ENCODE data around the gene LRRFIP1. TPM values are rescaled to one million over a fixed set of nuclear protein-coding genes. Genes with fewer than 3 reads are reported as not detected.
A peak's percentile ranks its signal among the peaks of the same experiment; 100 is the strongest.

LRRFIP1 gene
- total and polyA plus RNA-seq, 2 of the 13 experiments (the other 11 are each of a cell fraction or from before 2014, with no cell fraction given) = 15.9 to 40.5 TPM

- TF ChIP-seq AKNA (CRISPR knock-in tag; IDR thresholded peaks at IDR 0.05; ENCODE audit: borderline replicate concordance) (no peak), CENPT (CRISPR knock-in tag; IDR thresholded peaks at IDR 0.05; ENCODE audit: low read depth) (no peak), ZBTB49 (CRISPR knock-in tag; IDR thresholded peaks at IDR 0.05; ENCODE audit: borderline replicate concordance) (no peak), GMEB1 (CRISPR knock-in tag; IDR thresholded peaks at IDR 0.05; ENCODE audit: borderline replicate concordance) (peak; percentile 68), ZBTB44 (CRISPR knock-in tag; IDR thresholded peaks at IDR 0.05) (no peak), ATF4 (CRISPR knock-in tag; IDR thresholded peaks at IDR 0.05) (peak in 1 of 2 experiments; percentile 98; a peak in 2 of 4 replicates), TMF1 (CRISPR knock-in tag; IDR thresholded peaks at IDR 0.05; ENCODE audit: low read depth) (0 out of 2 replicates have a peak, but pooled peaks have one; percentile 64), SALL1 (CRISPR knock-in tag; IDR thresholded peaks at IDR 0.05) (peak; percentile 99), TFE3 (CRISPR knock-in tag; IDR thresholded peaks at IDR 0.05) (peak; percentile 91), ZSCAN20 (CRISPR knock-in tag; IDR thresholded peaks at IDR 0.05; ENCODE audit: borderline replicate concordance) (no peak)
- TF ChIP-seq, protein P1, sequence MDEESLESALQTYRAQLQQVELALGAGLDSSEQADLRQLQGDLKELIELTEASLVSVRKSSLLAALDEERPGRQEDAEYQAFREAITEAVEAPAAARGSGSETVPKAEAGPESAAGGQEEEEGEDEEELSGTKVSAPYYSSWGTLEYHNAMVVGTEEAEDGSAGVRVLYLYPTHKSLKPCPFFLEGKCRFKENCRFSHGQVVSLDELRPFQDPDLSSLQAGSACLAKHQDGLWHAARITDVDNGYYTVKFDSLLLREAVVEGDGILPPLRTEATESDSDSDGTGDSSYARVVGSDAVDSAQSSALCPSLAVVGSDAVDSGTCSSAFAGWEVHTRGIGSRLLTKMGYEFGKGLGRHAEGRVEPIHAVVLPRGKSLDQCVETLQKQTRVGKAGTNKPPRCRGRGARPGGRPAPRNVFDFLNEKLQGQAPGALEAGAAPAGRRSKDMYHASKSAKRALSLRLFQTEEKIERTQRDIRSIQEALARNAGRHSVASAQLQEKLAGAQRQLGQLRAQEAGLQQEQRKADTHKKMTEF (CRISPR knock-in tag; IDR thresholded peaks at IDR 0.05) = peak; percentile 94
These were observed 13.2 kb upstream of the LRRFIP1 start (continued) for GRCh38 chr2:237614151-237614720.

Measured in HepG2 (cell line).